Neural cell (in vitro differentiated cells): ENCODE results near the gene PTGR3. TPM values are rescaled to one million over a fixed set of nuclear protein-coding genes. Genes with fewer than 3 reads are reported as not detected.
A peak's percentile ranks its signal among the peaks of the same experiment; 100 is the strongest.

Source experiments
- H2AFZ ChIP-seq: fragments of 200-600, 300-800 bp; sonication (generic), shearing (Covaris generic); 2 replicates; pipeline ENCODE4 v1.6.0; 2014; ENCODE audit warnings: low read depth, mild to moderate bottlenecking, antibody characterized with exemption, low read length, moderate library complexity
- H3F3A ChIP-seq: fragments of 200-600 bp; shearing (Covaris generic); 2 replicates; pipeline ENCODE4 v1.6.1; 2016; ENCODE audit warnings: mild to moderate bottlenecking, moderate library complexity, mixed read lengths, antibody characterized with exemption, low read length; ENCODE audit not compliant: insufficient read depth, poor library complexity, severe bottlenecking
- H3K27ac ChIP-seq: fragments of 200-600, 300-800 bp; sonication (generic), shearing (Covaris generic); 2 replicates; pipeline ENCODE4 v1.5.1; 2014; ENCODE audit warnings: mild to moderate bottlenecking, low read length, moderate library complexity
- H3K27me3 ChIP-seq: fragments of 300-800, 200-600 bp; sonication (generic), shearing (Covaris generic); 2 replicates; pipeline ENCODE4 v1.6.0; 2014; ENCODE audit warnings: mild to moderate bottlenecking, low read depth, low read length, moderate library complexity; ENCODE audit not compliant: insufficient read depth
- H3K36me3 ChIP-seq: fragments of 300-800, 200-600 bp; sonication (generic), shearing (Covaris generic); 2 replicates; pipeline ENCODE4 v1.5.1; 2014; ENCODE audit warnings: mild to moderate bottlenecking, antibody characterized with exemption, low read length, moderate library complexity; ENCODE audit not compliant: insufficient read depth
- H3K4me2 ChIP-seq: fragments of 300-800, 200-600 bp; sonication (generic), shearing (Covaris generic); 2 replicates; pipeline ENCODE4 v1.6.0; 2014; ENCODE audit warnings: mild to moderate bottlenecking, low read length
- H3K4me3 ChIP-seq: fragments of 300-800, 200-600 bp; sonication (generic), shearing (Covaris generic); 2 replicates; pipeline ENCODE4 v1.5.1; 2014; ENCODE audit warnings: mild to moderate bottlenecking, low read length, moderate library complexity
- H3K79me2 ChIP-seq: fragments of 200-600 bp; shearing (Covaris generic); replicated peaks from 2 replicates; pipeline ENCODE4 v1.6.0; 2014; ENCODE audit warnings: mild to moderate bottlenecking, low read length, moderate library complexity; ENCODE audit not compliant: insufficient read depth
- H3K9ac ChIP-seq: fragments of 300-800, 200-600 bp; sonication (generic), shearing (Covaris generic); 2 replicates; pipeline ENCODE4 v1.6.1; 2016; ENCODE audit warnings: mild to moderate bottlenecking, low read length, mixed read lengths
- H3K9me2 ChIP-seq: fragments of 200-600 bp; shearing (Covaris generic); 2 replicates; pipeline ENCODE4 v1.6.1; 2016; ENCODE audit warnings: mild to moderate bottlenecking, low read length, mixed read lengths; ENCODE audit not compliant: insufficient read depth
- H3K9me3 ChIP-seq: fragments of 200-600, 300-800 bp; sonication (generic), shearing (Covaris generic); 2 replicates; pipeline ENCODE4 v1.6.1; 2016; ENCODE audit warnings: mild to moderate bottlenecking, mixed run types, low read length, moderate library complexity, mixed read lengths
- H4K20me1 ChIP-seq: fragments of 200-600 bp; shearing (Covaris generic); 2 replicates; pipeline ENCODE4 v1.6.1; 2016; ENCODE audit warnings: mild to moderate bottlenecking, mixed run types; ENCODE audit not compliant: insufficient read depth
- EP300 ChIP-seq: fragments of 450-650 bp; conservative IDR thresholded peaks from 2 replicates; pipeline ENCODE4 v1.6.1; 2014; ENCODE audit warnings: antibody characterized with exemption, mild to moderate bottlenecking, moderate library complexity; ENCODE audit not compliant: poor library complexity, severe bottlenecking
- EZH2 ChIP-seq: fragments of 200-600, 300-800 bp; shearing (Covaris generic), sonication (generic); IDR thresholded peaks from 2 replicates; pipeline ENCODE4 v1.6.1; 2014; ENCODE audit warnings: antibody characterized with exemption, low read length, borderline replicate concordance, mild to moderate bottlenecking; ENCODE audit not compliant: insufficient read depth, poor library complexity, severe bottlenecking
- MXI1 ChIP-seq: fragments of 450-650 bp; conservative IDR thresholded peaks from 2 replicates; pipeline ENCODE4 v1.6.1; 2014; ENCODE audit warnings: antibody characterized with exemption, mild to moderate bottlenecking; ENCODE audit not compliant: poor library complexity, severe bottlenecking
- POLR2AphosphoS5 ChIP-seq: IDR thresholded peaks from 2 replicates; pipeline ENCODE4 v1.6.1; 2012
- RAD21 ChIP-seq: fragments of 450-650 bp; conservative IDR thresholded peaks from 2 replicates; pipeline ENCODE4 v1.6.1; 2014; ENCODE audit warnings: antibody characterized with exemption, mild to moderate bottlenecking, moderate library complexity
- SMC3 ChIP-seq: fragments of 450-650 bp; conservative IDR thresholded peaks from 2 replicates; pipeline ENCODE4 v1.6.1; 2014; ENCODE audit warnings: antibody characterized with exemption, mild to moderate bottlenecking, moderate library complexity; ENCODE audit not compliant: poor library complexity
- TAF1 ChIP-seq: IDR thresholded peaks from 2 replicates; pipeline ENCODE4 v1.6.1; 2012; ENCODE audit warnings: low read depth
- polyA plus RNA-seq: library from polyadenylated mRNA; depleted of rRNA; stranded (reverse); fragments of >200 nt; gene quantifications from 2 replicates; pipeline ENCODE4 v1.2.3, GENCODE V29; 2014
- TF ChIP-seq, protein P1 (sequence below): IDR thresholded peaks from 2 replicates; pipeline ENCODE4 v1.6.1; 2012; ENCODE audit warnings: borderline replicate concordance
- TF ChIP-seq, protein P2 (sequence below): fragments of 450-650 bp; IDR thresholded peaks from 2 replicates; pipeline ENCODE4 v1.5.1; 2014; ENCODE audit warnings: antibody characterized with exemption, mild to moderate bottlenecking, moderate library complexity; ENCODE audit not compliant: poor library complexity, severe bottlenecking

PTGR3 gene
- polyA plus RNA-seq, 1 donor from 2014 or later = 5.9 TPM

GRCh38 chr18:75159646-75160356 is 49.1 kb downstream of the PTGR3 start:
- Histone ChIP-seq H3K36me3 (no peaks in the 10 kb centered on the region), H3K4me3 (no peak overlapping the region), H3K79me2 (no peaks in the 10 kb centered on the region), H3K9me3 (no peaks in the 10 kb centered on the region), H3K9me2 (no peaks in the 10 kb centered on the region), H3F3A (no peaks in the 10 kb centered on the region), H2AFZ (no peak overlapping the region), H3K27me3 (no peaks in the 10 kb centered on the region), H4K20me1 (no peaks in the 10 kb centered on the region), H3K27ac (no peak overlapping the region), H3K9ac (no peak overlapping the region), H3K4me2 (peak overlapping the region; percentile 14)
- TF ChIP-seq EZH2 = no peak
- no peak for TF ChIP-seq TAF1
- peak; percentile 59 for TF ChIP-seq EP300
- no peak for TF ChIP-seq MXI1
- TF ChIP-seq, protein P1, sequence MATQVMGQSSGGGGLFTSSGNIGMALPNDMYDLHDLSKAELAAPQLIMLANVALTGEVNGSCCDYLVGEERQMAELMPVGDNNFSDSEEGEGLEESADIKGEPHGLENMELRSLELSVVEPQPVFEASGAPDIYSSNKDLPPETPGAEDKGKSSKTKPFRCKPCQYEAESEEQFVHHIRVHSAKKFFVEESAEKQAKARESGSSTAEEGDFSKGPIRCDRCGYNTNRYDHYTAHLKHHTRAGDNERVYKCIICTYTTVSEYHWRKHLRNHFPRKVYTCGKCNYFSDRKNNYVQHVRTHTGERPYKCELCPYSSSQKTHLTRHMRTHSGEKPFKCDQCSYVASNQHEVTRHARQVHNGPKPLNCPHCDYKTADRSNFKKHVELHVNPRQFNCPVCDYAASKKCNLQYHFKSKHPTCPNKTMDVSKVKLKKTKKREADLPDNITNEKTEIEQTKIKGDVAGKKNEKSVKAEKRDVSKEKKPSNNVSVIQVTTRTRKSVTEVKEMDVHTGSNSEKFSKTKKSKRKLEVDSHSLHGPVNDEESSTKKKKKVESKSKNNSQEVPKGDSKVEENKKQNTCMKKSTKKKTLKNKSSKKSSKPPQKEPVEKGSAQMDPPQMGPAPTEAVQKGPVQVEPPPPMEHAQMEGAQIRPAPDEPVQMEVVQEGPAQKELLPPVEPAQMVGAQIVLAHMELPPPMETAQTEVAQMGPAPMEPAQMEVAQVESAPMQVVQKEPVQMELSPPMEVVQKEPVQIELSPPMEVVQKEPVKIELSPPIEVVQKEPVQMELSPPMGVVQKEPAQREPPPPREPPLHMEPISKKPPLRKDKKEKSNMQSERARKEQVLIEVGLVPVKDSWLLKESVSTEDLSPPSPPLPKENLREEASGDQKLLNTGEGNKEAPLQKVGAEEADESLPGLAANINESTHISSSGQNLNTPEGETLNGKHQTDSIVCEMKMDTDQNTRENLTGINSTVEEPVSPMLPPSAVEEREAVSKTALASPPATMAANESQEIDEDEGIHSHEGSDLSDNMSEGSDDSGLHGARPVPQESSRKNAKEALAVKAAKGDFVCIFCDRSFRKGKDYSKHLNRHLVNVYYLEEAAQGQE = no peak
- TF ChIP-seq POLR2AphosphoS5 = peak; percentile 42

DNA sequence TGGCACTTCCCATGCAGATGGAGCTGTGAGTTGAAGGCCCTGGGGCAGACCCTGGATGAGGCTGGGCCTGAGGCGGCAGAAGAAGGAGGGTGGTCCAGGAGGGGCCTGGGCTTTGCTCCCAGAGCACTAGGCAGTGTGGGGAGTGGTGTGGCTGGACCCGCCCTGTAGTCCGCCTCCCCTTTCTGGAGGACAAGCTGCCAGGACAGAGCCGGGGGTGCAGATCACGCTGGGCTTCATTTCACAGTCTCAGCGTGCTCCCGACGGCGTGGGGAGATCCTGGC is 49.8 kb downstream of the PTGR3 start:
- Histone ChIP-seq H3K9me2 (no peaks in the 10 kb centered on the region), H3K9ac (no peak overlapping the region), H3K9me3 (no peaks in the 10 kb centered on the region), H3K27me3 (no peaks in the 10 kb centered on the region), H3K4me2 (no peak overlapping the region), H2AFZ (no peak overlapping the region), H4K20me1 (no peaks in the 10 kb centered on the region), H3K36me3 (no peaks in the 10 kb centered on the region), H3F3A (no peaks in the 10 kb centered on the region), H3K4me3 (no peak overlapping the region), H3K27ac (no peak overlapping the region), H3K79me2 (no peaks in the 10 kb centered on the region)
- TF ChIP-seq SMC3 (no peak), POLR2AphosphoS5 (no peak), EP300 (no peak), RAD21 (no peak), TAF1 (no peak), EZH2 (no peak), MXI1 (no peak)
- TF ChIP-seq, protein P2, sequence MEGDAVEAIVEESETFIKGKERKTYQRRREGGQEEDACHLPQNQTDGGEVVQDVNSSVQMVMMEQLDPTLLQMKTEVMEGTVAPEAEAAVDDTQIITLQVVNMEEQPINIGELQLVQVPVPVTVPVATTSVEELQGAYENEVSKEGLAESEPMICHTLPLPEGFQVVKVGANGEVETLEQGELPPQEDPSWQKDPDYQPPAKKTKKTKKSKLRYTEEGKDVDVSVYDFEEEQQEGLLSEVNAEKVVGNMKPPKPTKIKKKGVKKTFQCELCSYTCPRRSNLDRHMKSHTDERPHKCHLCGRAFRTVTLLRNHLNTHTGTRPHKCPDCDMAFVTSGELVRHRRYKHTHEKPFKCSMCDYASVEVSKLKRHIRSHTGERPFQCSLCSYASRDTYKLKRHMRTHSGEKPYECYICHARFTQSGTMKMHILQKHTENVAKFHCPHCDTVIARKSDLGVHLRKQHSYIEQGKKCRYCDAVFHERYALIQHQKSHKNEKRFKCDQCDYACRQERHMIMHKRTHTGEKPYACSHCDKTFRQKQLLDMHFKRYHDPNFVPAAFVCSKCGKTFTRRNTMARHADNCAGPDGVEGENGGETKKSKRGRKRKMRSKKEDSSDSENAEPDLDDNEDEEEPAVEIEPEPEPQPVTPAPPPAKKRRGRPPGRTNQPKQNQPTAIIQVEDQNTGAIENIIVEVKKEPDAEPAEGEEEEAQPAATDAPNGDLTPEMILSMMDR = no peak
- TF ChIP-seq, protein P1 = no peak
